Calu3 (cell line): ENCODE data around the gene MELTF. TPM values are rescaled to one million over a fixed set of nuclear protein-coding genes. Genes with fewer than 3 reads are reported as not detected.

Source experiments
- BruUV-seq: library from RNA; stranded (reverse); fragments of 400-500 nt; replicated peaks from 2 replicates; lab custom pipeline; 2021; lab: Mats Ljungman, UMichigan
- CTCF ChIA-PET: fragments of 300-600 bp; sonication (Branson Sonifier 250); formaldehyde crosslinking; loops from one replicate; lab custom pipeline; 2022; ENCODE audit warnings: antibody characterized with exemption; lab: Charles Lee
- DNase-seq: peaks from one replicate; pipeline ENCODE4 v3.0.0; 2022
- H3K27ac Mint-ChIP-seq: one replicate; pipeline ENCODE4 v1.8.0; 2022; ENCODE audit warnings: mixed read lengths; ENCODE audit not compliant: unreplicated experiment
- H3K27me3 Mint-ChIP-seq: one replicate; pipeline ENCODE4 v1.8.0; 2022; ENCODE audit warnings: mixed read lengths; ENCODE audit not compliant: unreplicated experiment
- H3K36me3 Mint-ChIP-seq: one replicate; pipeline ENCODE4 v1.8.0; 2022; ENCODE audit warnings: mild to moderate bottlenecking, moderate library complexity, mixed read lengths; ENCODE audit not compliant: insufficient read depth, unreplicated experiment
- H3K4me1 Mint-ChIP-seq: one replicate; pipeline ENCODE4 v1.8.0; 2022; ENCODE audit warnings: mild to moderate bottlenecking, low read depth, mixed read lengths; ENCODE audit not compliant: unreplicated experiment
- H3K4me3 Mint-ChIP-seq: one replicate; pipeline ENCODE4 v1.8.0; 2022; ENCODE audit warnings: mild to moderate bottlenecking, low read depth, moderate library complexity, mixed read lengths; ENCODE audit not compliant: unreplicated experiment
- H3K9me3 Mint-ChIP-seq: one replicate; pipeline ENCODE4 v1.8.0; 2022; ENCODE audit warnings: low read depth, mixed read lengths; ENCODE audit not compliant: unreplicated experiment
- CTCF ChIP-seq: fragments of 200-600 bp; IDR thresholded peaks from one replicate; pipeline ENCODE4 v1.8.0; 2022; ENCODE audit warnings: antibody characterized with exemption; ENCODE audit not compliant: unreplicated experiment
- intact Hi-C: fragments of 100-400 bp; cut with micrococcal nuclease; formaldehyde crosslinking; loops from one replicate; pipeline ENCODE4 v1.10.0; 2022; ENCODE audit not compliant: unreplicated experiment
- total RNA-seq: library from RNA; stranded (reverse); gene quantifications from 2 replicates; pipeline ENCODE4 v1.2.3, GENCODE V29; 2022

Gene MELTF
- total RNA-seq, 1 experiment from 2014 or later, result 39.0 TPM

DNA sequence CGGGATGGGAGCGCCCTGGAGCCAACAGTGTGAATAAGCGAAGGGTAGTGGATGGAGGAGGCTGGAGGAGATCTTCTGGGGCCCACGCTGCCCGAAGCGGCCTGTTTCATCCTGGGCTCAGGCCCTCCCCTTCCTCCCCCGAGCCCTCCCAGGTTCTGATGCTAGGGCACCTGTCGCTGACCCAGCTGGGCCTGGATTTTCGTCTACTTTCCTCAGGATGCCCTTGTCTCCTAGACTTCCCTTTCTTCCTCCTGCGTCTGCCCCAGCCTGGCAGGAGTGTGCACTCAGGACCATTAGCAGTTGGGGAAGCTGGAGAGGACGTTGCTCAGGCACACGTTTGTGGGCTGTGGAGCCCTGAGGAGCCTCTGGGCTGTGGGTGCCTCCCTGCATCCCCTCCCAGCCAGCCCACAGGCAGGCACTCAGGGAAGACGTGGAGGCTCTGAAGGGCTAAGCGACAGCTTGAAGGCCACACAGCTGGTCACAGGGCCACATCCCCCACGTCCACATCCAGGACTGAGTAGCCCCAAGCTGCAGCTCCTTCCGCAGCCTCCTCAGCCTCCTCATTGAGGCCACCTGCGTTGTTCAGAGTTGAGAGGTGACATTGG is 37.1 kb downstream of the MELTF start:
- H3K4me3 Mint-ChIP-seq, result no peak overlapping the region
- no peaks in the 10 kb centered on the region for H3K36me3 Mint-ChIP-seq
- no peaks in the 10 kb centered on the region for H3K9me3 Mint-ChIP-seq
- no peaks in the 10 kb centered on the region for H3K4me1 Mint-ChIP-seq
- no TSS peak for BruUV-seq
- no peak for TF ChIP-seq CTCF
- no peak for DNase-seq
- H3K27ac Mint-ChIP-seq, result no peak overlapping the region
- intact Hi-C loops, result no loop called here
- CTCF ChIA-PET, result no interaction called here
- peaks cover 26% of the 10 kb centered on the region for H3K27me3 Mint-ChIP-seq

DNA sequence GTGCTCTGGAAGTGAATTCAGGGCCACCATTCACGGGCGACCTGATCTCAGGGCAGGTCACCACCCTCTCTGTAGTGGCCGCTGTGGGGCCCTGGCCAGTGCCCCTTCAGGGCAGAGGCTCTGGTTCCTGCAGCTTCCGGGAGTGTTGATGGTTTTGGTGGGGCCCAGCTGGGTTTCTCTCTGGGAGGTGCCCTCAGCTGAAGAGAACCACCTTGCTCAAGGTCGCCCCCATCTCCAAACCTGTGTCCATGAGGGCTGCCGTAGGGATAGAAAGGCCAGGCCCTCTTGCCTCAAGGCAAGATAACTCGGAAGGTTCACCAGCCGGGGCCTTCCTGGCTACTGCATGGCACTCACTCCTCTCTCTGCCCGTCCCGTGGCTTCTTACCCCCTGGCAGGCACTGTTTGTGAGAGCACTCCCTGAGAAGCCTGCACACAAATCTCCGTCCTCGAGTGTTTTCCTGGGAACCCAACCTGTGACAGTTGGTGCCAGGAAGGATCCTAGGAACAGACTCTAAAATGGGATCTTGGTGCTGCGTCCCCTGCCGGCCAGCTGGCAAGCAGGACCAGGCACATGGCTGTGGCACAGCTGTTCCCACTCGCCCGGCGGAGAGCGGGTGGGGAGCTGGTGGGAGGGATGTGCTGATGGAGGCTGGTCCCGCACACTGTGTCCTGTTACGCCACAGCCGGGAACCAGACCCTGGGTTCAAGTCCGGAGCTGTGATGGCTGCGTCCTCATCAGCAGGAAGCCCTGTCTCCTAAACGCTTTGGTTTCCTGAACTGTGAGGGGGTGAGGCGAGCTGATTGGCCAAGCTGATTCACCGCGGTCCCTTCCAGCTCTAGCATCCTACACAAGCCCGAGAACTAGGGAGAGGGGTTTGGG is 37.8 kb downstream of the MELTF start:
- no peak for TF ChIP-seq CTCF
- DNase-seq, result no peak
- Mint-ChIP-seq H3K9me3 (no peaks in the 10 kb centered on the region), H3K4me1 (no peaks in the 10 kb centered on the region), H3K4me3 (no peak overlapping the region), H3K27me3 (peaks cover 34% of the 10 kb centered on the region), H3K27ac (no peak overlapping the region), H3K36me3 (no peaks in the 10 kb centered on the region)
- CTCF ChIA-PET, result no interaction called here
- no TSS peak for BruUV-seq
- intact Hi-C loops, result no loop called here

DNA sequence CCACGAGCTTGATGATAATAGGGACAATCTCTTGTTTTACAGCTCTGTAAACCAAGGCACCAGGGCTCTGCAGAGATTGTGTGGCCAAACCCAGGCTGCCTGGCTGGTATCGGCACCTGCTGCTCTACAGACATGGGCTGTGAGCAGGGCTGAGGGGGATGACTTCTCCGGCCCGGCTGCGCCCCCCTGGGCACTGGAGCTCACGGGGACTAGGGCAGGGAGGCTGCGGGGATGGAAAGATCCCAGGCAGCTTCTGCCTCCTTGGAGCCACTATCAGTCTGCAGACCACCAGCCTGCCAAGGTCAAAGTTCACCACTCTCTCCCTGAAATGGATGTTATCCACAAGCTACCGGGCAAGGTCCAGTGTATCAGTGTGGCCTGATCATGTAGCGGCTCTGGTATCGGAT is 39.0 kb downstream of the MELTF start:
- Mint-ChIP-seq H3K9me3 (no peaks in the 10 kb centered on the region), H3K27ac (no peak overlapping the region), H3K27me3 (peaks cover 34% of the 10 kb centered on the region), H3K4me3 (no peak overlapping the region), H3K4me1 (no peaks in the 10 kb centered on the region), H3K36me3 (no peaks in the 10 kb centered on the region)
- DNase-seq, result no peak
- CTCF ChIA-PET, result no interaction called here
- no TSS peak for BruUV-seq
- no peak for TF ChIP-seq CTCF
- intact Hi-C loops, result no loop called here

GRCh38 chr3:196989721-196990262 is 39.8 kb downstream of the MELTF start:
- intact Hi-C loops, result no loop called here
- no TSS peak for BruUV-seq
- no peaks in the 10 kb centered on the region for H3K9me3 Mint-ChIP-seq
- H3K36me3 Mint-ChIP-seq, result no peaks in the 10 kb centered on the region
- H3K4me3 Mint-ChIP-seq, result no peak overlapping the region
- no peak overlapping the region for H3K27ac Mint-ChIP-seq
- H3K4me1 Mint-ChIP-seq, result no peaks in the 10 kb centered on the region
- DNase-seq, result no peak
- TF ChIP-seq CTCF, result no peak
- CTCF ChIA-PET, result no interaction called here
- peaks cover 42% of the 10 kb centered on the region for H3K27me3 Mint-ChIP-seq
